Measurements from ENCODE around the gene INF2. TPM values are rescaled to one million over a fixed set of nuclear protein-coding genes. Genes with fewer than 3 reads are reported as not detected.

The INF2 gene
- total and polyA plus RNA-seq, 9 of the 15 experiments (the other 6 are each of a cell fraction or from before 2014, with no cell fraction given), result 0.56 to 31.3 (median 7.8) TPM

GRCh38 chr14:104765517-104765916 lies 76.1 kb downstream of the INF2 start:
- TF ChIP-seq ARID1B (IDR thresholded peaks at IDR 0.05) (no peak), ZNF512 (tag; IDR thresholded peaks at IDR 0.05) (no peak), PHTF2 (CRISPR knock-in tag; IDR thresholded peaks at IDR 0.05) (no peak), ZZZ3 (IDR thresholded peaks at IDR 0.05) (no peak), ZNF561 (CRISPR knock-in tag; conservative IDR thresholded peaks at IDR 0.05) (no peak), POLR2H (tag; IDR thresholded peaks at IDR 0.05; ENCODE audit: low read depth) (no peak), U2AF2 (optimal IDR thresholded peaks at IDR 0.05; ENCODE audit: low read depth, low read length) (no peak)
- Histone ChIP-seq H3K4me2 (ENCODE audit: insufficient read depth, low read length) (no peak overlapping the region), H3K27me3 (ENCODE audit: control insufficient read depth in 2 of 2, insufficient read depth in 2 of 2, low read length in 2 of 2) (no peaks in the 10 kb centered on the region), H3K9me3 (replicated peaks; ENCODE audit: control insufficient read depth, insufficient read depth, low read depth, low read length) (no peaks in the 10 kb centered on the region), H3K4me1 (replicated peaks in 1 of 2; ENCODE audit: control insufficient read depth in 2 of 2, insufficient read depth in 2 of 2, low read length in 2 of 2) (peaks cover 6 to 30% of the 10 kb centered on the region in 2 experiments; a peak in 4 of 5 replicates), H4K20me1 (replicated peaks; ENCODE audit: control insufficient read depth, insufficient read depth, low read length) (no peaks in the 10 kb centered on the region), H3K9me1 (ENCODE audit: control insufficient read depth, insufficient read depth, low read length) (no peaks in the 10 kb centered on the region), H2AFZ (ENCODE audit: low read depth, low read length) (no peak overlapping the region), H3K36me3 (ENCODE audit: control insufficient read depth, insufficient read depth, low read length) (peaks cover 11% of the 10 kb centered on the region; the same call in 1 of the 3 replicates), H3K27ac (ENCODE audit: extremely low read depth, low read depth, low read length) (no peak overlapping the region), H3K79me2 (ENCODE audit: control insufficient read depth, insufficient read depth, low read length) (no peaks in the 10 kb centered on the region), H3K9ac (ENCODE audit: insufficient read depth in 1 of 2, low read depth in 2 of 2, low read length in 2 of 2) (no peak overlapping the region), H3K4me3 (no peak overlapping the region)
- FAIRE-seq (no peak), ATAC-seq (no peak), DNase-seq (ENCODE audit: extremely low read depth in 1 of 4, low spot score in 3 of 4) (no peak)
- POLR2A ChIA-PET, result interaction anchor here (0.6 to 1.4 kb wide), 3 partner anchors 13 to 32 kb away, joined by 3 to 5 read pairs (median 5); partner anchors contain the start of gene SIVA1
- BruUV-seq (replicated peaks), result no TSS peak
- intact Hi-C loops (cut with micrococcal nuclease), result loop anchor here (10.0 kb wide), 1 partner anchor 109 kb away; no protein-coding TSS in a partner anchor
- CTCF ChIA-PET (ENCODE audit: low intra/inter-chr PET ratio), result no interaction called here
- in situ Hi-C loops (cut with MboI), result loop anchor here (5.0 kb wide), 1 partner anchor 57 kb away; no protein-coding TSS in a partner anchor
- 63% methylated on average over 3 of the region's 3 CpGs for WGBS (ENCODE audit: insufficient coverage, low coverage, missing lambda C conversion rate)

Data from K562 (cell line).